Thyroid gland (tissue), 4 donors: ENCODE results near the gene CFAP58.

ENCODE experiments used
- POLR2A ChIP-seq, 2 donors: fragments of 450-650 bp; IDR thresholded peaks; one replicate each; pipeline ENCODE4 v1.6.1; 2017; ENCODE audit warnings: antibody characterized with exemption in 2 of 2, mild to moderate bottlenecking in 2 of 2, moderate library complexity in 1 of 2
- TF ChIP-seq, protein P1 (sequence below), 6 experiments: fragments of 200-600 bp in 3 of 6; fragments of 450-650 bp in 3 of 6; sonication (generic) in 3 of 6; IDR thresholded peaks; one replicate each; pipeline ENCODE4 v1.5.1; 2016 to 2019; ENCODE audit warnings: antibody characterized with exemption in 6 of 6, mild to moderate bottlenecking in 2 of 6, inconsistent platforms in 1 of 6, moderate library complexity in 1 of 6

- TF ChIP-seq, protein P1, sequence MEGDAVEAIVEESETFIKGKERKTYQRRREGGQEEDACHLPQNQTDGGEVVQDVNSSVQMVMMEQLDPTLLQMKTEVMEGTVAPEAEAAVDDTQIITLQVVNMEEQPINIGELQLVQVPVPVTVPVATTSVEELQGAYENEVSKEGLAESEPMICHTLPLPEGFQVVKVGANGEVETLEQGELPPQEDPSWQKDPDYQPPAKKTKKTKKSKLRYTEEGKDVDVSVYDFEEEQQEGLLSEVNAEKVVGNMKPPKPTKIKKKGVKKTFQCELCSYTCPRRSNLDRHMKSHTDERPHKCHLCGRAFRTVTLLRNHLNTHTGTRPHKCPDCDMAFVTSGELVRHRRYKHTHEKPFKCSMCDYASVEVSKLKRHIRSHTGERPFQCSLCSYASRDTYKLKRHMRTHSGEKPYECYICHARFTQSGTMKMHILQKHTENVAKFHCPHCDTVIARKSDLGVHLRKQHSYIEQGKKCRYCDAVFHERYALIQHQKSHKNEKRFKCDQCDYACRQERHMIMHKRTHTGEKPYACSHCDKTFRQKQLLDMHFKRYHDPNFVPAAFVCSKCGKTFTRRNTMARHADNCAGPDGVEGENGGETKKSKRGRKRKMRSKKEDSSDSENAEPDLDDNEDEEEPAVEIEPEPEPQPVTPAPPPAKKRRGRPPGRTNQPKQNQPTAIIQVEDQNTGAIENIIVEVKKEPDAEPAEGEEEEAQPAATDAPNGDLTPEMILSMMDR (IDR thresholded peaks at IDR 0.05): no peak
- TF ChIP-seq POLR2A (IDR thresholded peaks at IDR 0.05): no peak
Measured at GRCh38 chr10:104480797-104481196, 127.2 kb downstream of the CFAP58 start.
